Activated CD4-positive, alpha-beta T cell treated with anti-CD3 and anti-CD28 coated beads, Interleukin-2, amount 10 ng/mL, durations not matched to agents 7 days and 5 days (primary cell): ENCODE results near the gene CAMK2D. TPM values are rescaled to one million over a fixed set of nuclear protein-coding genes. Genes with fewer than 3 reads are reported as not detected.

Experiments used
- CTCF ChIA-PET: fragments of 350-600 bp; sonication (Branson Sonifier 250); formaldehyde crosslinking; loops from one replicate; lab custom pipeline; 2021; ENCODE audit warnings: antibody characterized with exemption; lab: Charles Lee
- POLR2A ChIA-PET: fragments of 350-600 bp; sonication (Branson Sonifier 250); formaldehyde crosslinking; loops from one replicate; lab custom pipeline; 2021; ENCODE audit warnings: antibody characterized with exemption; lab: Charles Lee
- DNase-seq: peaks from one replicate; pipeline ENCODE4 v3.0.0-alpha.2; 2020
- H3K27ac Mint-ChIP-seq: one replicate; pipeline ENCODE4 v1.8.0; 2021; ENCODE audit warnings: mild to moderate bottlenecking, moderate library complexity, mixed read lengths
- H3K27me3 Mint-ChIP-seq: one replicate; pipeline ENCODE4 v1.8.0; 2021; ENCODE audit warnings: mixed read lengths
- H3K36me3 Mint-ChIP-seq: one replicate; pipeline ENCODE4 v1.8.0; 2021; ENCODE audit warnings: low read depth, mixed read lengths
- H3K4me1 Mint-ChIP-seq: one replicate; pipeline ENCODE4 v1.8.0; 2021; ENCODE audit warnings: mixed read lengths
- H3K4me3 Mint-ChIP-seq: one replicate; pipeline ENCODE4 v1.8.0; 2021; ENCODE audit warnings: mild to moderate bottlenecking, moderate library complexity, mixed read lengths
- H3K9me3 Mint-ChIP-seq: one replicate; pipeline ENCODE4 v1.8.0; 2021; ENCODE audit warnings: mixed read lengths
- total RNA-seq, 2 experiments: library from RNA; stranded (reverse); gene quantifications; one replicate each; pipeline ENCODE4 v1.2.3, GENCODE V29; 2021

The CAMK2D gene
- total RNA-seq, 2 experiments from 2014 or later: 37.8 to 38.5 TPM

GRCh38 chr4:113625902-113626301 lies 135.6 kb downstream of the CAMK2D start:
- Mint-ChIP-seq H3K27ac (no peak overlapping the region), H3K4me1 (peaks cover 25% of the 10 kb centered on the region), H3K36me3 (peaks cover 20% of the 10 kb centered on the region), H3K27me3 (no peaks in the 10 kb centered on the region), H3K4me3 (no peak overlapping the region), H3K9me3 (peaks cover 2% of the 10 kb centered on the region)
- DNase-seq: no peak
- POLR2A ChIA-PET: no interaction called here
- CTCF ChIA-PET: no interaction called here

- H3K9me3 Mint-ChIP-seq: peaks cover 2% of the 10 kb centered on the region
- no peak overlapping the region for H3K4me3 Mint-ChIP-seq
- ChIA-PET POLR2A (no interaction called here), CTCF (no interaction called here)
- no peaks in the 10 kb centered on the region for H3K27me3 Mint-ChIP-seq
- DNase-seq: no peak
- H3K36me3 Mint-ChIP-seq: peaks cover 21% of the 10 kb centered on the region
- H3K4me1 Mint-ChIP-seq: peaks cover 16% of the 10 kb centered on the region
- no peak overlapping the region for H3K27ac Mint-ChIP-seq
Observed at GRCh38 chr4:113623274-113623894, 138.2 kb downstream of the CAMK2D start.

DNA sequence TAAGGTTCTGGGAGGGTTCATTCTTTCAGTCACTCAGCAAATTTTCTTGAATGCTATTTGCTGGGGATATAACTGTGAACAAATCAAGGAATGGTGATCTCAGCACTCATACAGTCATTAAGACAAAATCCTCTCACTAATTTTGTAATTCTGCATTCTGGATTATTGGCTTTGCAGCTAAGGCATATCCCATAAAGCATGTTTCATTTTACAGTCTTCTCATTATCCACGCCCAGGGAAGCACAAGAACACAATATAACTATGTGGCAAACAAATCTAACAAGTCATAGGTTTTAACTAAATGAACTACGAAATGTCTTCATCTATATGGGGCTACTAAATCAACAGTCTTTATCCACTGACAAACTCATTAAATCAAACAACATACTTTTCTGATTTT lies 139.9 kb downstream of the CAMK2D start:
- H3K4me3 Mint-ChIP-seq: no peak overlapping the region
- peaks cover 22% of the 10 kb centered on the region for H3K36me3 Mint-ChIP-seq
- DNase-seq: no peak
- ChIA-PET POLR2A (no interaction called here), CTCF (no interaction called here)
- H3K9me3 Mint-ChIP-seq: peaks cover 2% of the 10 kb centered on the region
- no peaks in the 10 kb centered on the region for H3K27me3 Mint-ChIP-seq
- H3K27ac Mint-ChIP-seq: no peak overlapping the region
- H3K4me1 Mint-ChIP-seq: peaks cover 18% of the 10 kb centered on the region

GRCh38 chr4:113620032-113620431 lies 141.5 kb downstream of the CAMK2D start:
- Mint-ChIP-seq H3K27ac (no peak overlapping the region), H3K27me3 (no peaks in the 10 kb centered on the region), H3K4me3 (no peak overlapping the region), H3K4me1 (peaks cover 8% of the 10 kb centered on the region), H3K9me3 (no peaks in the 10 kb centered on the region), H3K36me3 (peaks cover 10% of the 10 kb centered on the region)
- ChIA-PET CTCF (no interaction called here), POLR2A (no interaction called here)
- DNase-seq: no peak

- POLR2A ChIA-PET: no interaction called here
- H3K27me3 Mint-ChIP-seq: no peaks in the 10 kb centered on the region
- peaks cover 6% of the 10 kb centered on the region for H3K36me3 Mint-ChIP-seq
- H3K27ac Mint-ChIP-seq: no peak overlapping the region
- no peaks in the 10 kb centered on the region for H3K9me3 Mint-ChIP-seq
- no peak for DNase-seq
- H3K4me1 Mint-ChIP-seq: peaks cover 8% of the 10 kb centered on the region
- H3K4me3 Mint-ChIP-seq: no peak overlapping the region
- CTCF ChIA-PET: no interaction called here
Observed at GRCh38 chr4:113619526-113619925, 142.0 kb downstream of the CAMK2D start.

GRCh38 chr4:113618205-113618604 lies 143.3 kb downstream of the CAMK2D start:
- no peaks in the 10 kb centered on the region for H3K9me3 Mint-ChIP-seq
- H3K27ac Mint-ChIP-seq: no peak overlapping the region
- POLR2A ChIA-PET: no interaction called here
- CTCF ChIA-PET: no interaction called here
- H3K36me3 Mint-ChIP-seq: peaks cover 4% of the 10 kb centered on the region
- no peak for DNase-seq
- peaks cover 8% of the 10 kb centered on the region for H3K4me1 Mint-ChIP-seq
- no peaks in the 10 kb centered on the region for H3K27me3 Mint-ChIP-seq
- no peak overlapping the region for H3K4me3 Mint-ChIP-seq

GRCh38 chr4:113617195-113617594 lies 144.3 kb downstream of the CAMK2D start:
- Mint-ChIP-seq H3K36me3 (peaks cover 4% of the 10 kb centered on the region), H3K9me3 (no peaks in the 10 kb centered on the region), H3K4me1 (peaks cover 8% of the 10 kb centered on the region), H3K4me3 (no peak overlapping the region), H3K27ac (no peak overlapping the region), H3K27me3 (no peaks in the 10 kb centered on the region)
- no peak for DNase-seq
- CTCF ChIA-PET: no interaction called here
- POLR2A ChIA-PET: no interaction called here

GRCh38 chr4:113616443-113616842 lies 145.1 kb downstream of the CAMK2D start:
- CTCF ChIA-PET: no interaction called here
- no peak for DNase-seq
- H3K27ac Mint-ChIP-seq: no peak overlapping the region

GRCh38 chr4:113614414-113614813 lies 147.1 kb downstream of the CAMK2D start:
- Mint-ChIP-seq H3K9me3 (no peaks in the 10 kb centered on the region), H3K4me1 (peaks cover 8% of the 10 kb centered on the region), H3K27ac (no peak overlapping the region), H3K36me3 (peaks cover 6% of the 10 kb centered on the region), H3K4me3 (no peak overlapping the region), H3K27me3 (no peaks in the 10 kb centered on the region)
- ChIA-PET POLR2A (no interaction called here), CTCF (interaction anchor here (0.6 kb wide), 1 partner anchor 80 kb away, joined by 3 read pairs; no protein-coding TSS in a partner anchor)
- no peak for DNase-seq

More at GRCh38 chr4:113616443-113616842, 145.1 kb downstream of the CAMK2D start:
- no peaks in the 10 kb centered on the region for H3K27me3 Mint-ChIP-seq
- POLR2A ChIA-PET: no interaction called here
- no peak overlapping the region for H3K4me3 Mint-ChIP-seq
- H3K4me1 Mint-ChIP-seq: peaks cover 8% of the 10 kb centered on the region
- H3K9me3 Mint-ChIP-seq: no peaks in the 10 kb centered on the region
- peaks cover 4% of the 10 kb centered on the region for H3K36me3 Mint-ChIP-seq

GRCh38 chr4:113613503-113613902 lies 148.0 kb downstream of the CAMK2D start:
- H3K9me3 Mint-ChIP-seq: no peaks in the 10 kb centered on the region
- CTCF ChIA-PET: interaction anchor here (0.6 kb wide), 1 partner anchor 50 kb away, joined by 4 read pairs; no protein-coding TSS in a partner anchor
- peaks cover 12% of the 10 kb centered on the region for H3K36me3 Mint-ChIP-seq
- no peak overlapping the region for H3K4me3 Mint-ChIP-seq
- H3K4me1 Mint-ChIP-seq: peaks cover 8% of the 10 kb centered on the region
- POLR2A ChIA-PET: no interaction called here
- no peaks in the 10 kb centered on the region for H3K27me3 Mint-ChIP-seq
- DNase-seq: no peak
- H3K27ac Mint-ChIP-seq: no peak overlapping the region

DNA sequence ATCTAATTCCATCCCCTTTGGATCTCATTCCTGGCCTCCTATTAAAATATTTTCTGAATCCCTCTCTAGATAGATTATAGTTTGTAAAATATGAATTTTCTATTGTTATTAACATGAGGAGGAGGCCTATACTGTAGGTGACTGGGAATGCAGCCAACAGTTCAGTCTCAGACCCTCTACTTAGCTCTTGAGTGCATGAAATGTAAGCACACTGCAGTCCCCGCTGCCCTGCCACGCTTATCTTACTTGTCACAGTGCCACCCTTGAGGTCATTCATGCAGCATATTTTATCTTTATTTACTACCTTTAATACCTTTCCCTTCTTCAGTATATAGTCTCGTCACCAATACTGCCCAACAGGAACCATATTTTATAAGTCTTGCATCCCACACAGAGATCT lies 151.0 kb downstream of the CAMK2D start:
- no peaks in the 10 kb centered on the region for H3K4me1 Mint-ChIP-seq
- POLR2A ChIA-PET: no interaction called here
- CTCF ChIA-PET: no interaction called here
- DNase-seq: no peak
- H3K27me3 Mint-ChIP-seq: no peaks in the 10 kb centered on the region
- H3K27ac Mint-ChIP-seq: no peak overlapping the region
- H3K9me3 Mint-ChIP-seq: peaks cover 7% of the 10 kb centered on the region
- no peak overlapping the region for H3K4me3 Mint-ChIP-seq
- H3K36me3 Mint-ChIP-seq: peaks cover 35% of the 10 kb centered on the region

GRCh38 chr4:113607998-113608397 lies 153.5 kb downstream of the CAMK2D start:
- Mint-ChIP-seq H3K9me3 (peaks cover 7% of the 10 kb centered on the region), H3K27me3 (no peaks in the 10 kb centered on the region), H3K27ac (no peak overlapping the region), H3K4me1 (no peaks in the 10 kb centered on the region), H3K4me3 (no peak overlapping the region), H3K36me3 (peaks cover 43% of the 10 kb centered on the region)
- ChIA-PET POLR2A (no interaction called here), CTCF (no interaction called here)
- no peak for DNase-seq

DNA sequence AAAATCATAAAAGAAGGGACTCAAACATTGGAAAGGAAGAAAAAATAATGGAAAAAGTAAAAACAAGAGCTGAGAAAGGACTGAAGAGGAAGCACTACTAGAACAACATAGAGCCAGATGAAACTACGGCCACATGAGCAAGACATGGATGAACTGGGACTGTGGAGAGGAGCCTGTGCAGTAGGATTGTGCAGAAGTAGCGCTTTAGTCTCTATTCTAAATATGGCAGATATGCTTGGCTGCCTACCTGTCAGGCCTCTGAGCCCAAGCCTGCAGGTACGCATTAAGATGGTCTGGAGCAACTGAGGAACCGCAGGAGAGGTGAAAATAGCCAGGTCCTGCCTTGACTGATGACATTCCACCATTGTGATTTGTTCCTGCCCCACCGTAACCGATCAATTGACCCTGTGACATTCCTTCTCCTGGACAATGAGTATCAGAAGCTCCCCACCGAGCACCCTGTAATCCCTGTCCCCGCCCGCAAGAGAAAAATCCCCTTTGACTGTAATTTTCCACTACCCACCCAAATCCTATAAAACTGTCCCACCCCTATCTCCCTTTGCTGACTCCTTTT lies 154.3 kb downstream of the CAMK2D start:
- peaks cover 7% of the 10 kb centered on the region for H3K9me3 Mint-ChIP-seq
- H3K27ac Mint-ChIP-seq: no peak overlapping the region
- no peaks in the 10 kb centered on the region for H3K27me3 Mint-ChIP-seq
- no peaks in the 10 kb centered on the region for H3K4me1 Mint-ChIP-seq
- H3K36me3 Mint-ChIP-seq: peaks cover 43% of the 10 kb centered on the region
- ChIA-PET CTCF (interaction anchor here (1.3 to 1.4 kb wide), 2 partner anchors 9 to 21 kb away, joined by 3 to 7 read pairs; no protein-coding TSS in a partner anchor), POLR2A (no interaction called here)
- H3K4me3 Mint-ChIP-seq: no peak overlapping the region
- no peak for DNase-seq
